HepG2 (cell line): ENCODE measurements around the gene GTF2E1. TPM values are rescaled to one million over a fixed set of nuclear protein-coding genes. Genes with fewer than 3 reads are reported as not detected.

Experiments
- AHR ChIP-seq: IDR thresholded peaks from 2 replicates; pipeline ENCODE4 v1.6.1; 2018; ENCODE audit warnings: missing genetic modification reagents, missing compliant biosample characterization
- ATF7-NPFF ChIP-seq: sonication (generic); formaldehyde crosslinking; IDR thresholded peaks from 2 replicates; pipeline ENCODE4 v1.8.1; 2023; ENCODE audit warnings: mild to moderate bottlenecking, low read depth, missing genetic modification reagents, moderate library complexity
- CREB1 ChIP-seq, 2 experiments: fragments of 450-650 bp in 1 of 2; IDR thresholded peaks; 2 replicates each; pipeline ENCODE4 v1.6.1; 2016 to 2017; ENCODE audit warnings: control low read depth in 1 of 2, mild to moderate bottlenecking in 1 of 2, missing compliant biosample characterization in 1 of 2, missing genetic modification characterization in 1 of 2
- EP300 ChIP-seq, 3 experiments: sonication (generic) in 1 of 3; formaldehyde crosslinking in 1 of 3; IDR thresholded peaks; 2 replicates each; pipeline versions ENCODE4 v1.5.1 to v1.6.1; 2011 to 2020; ENCODE audit warnings: low read depth in 2 of 3, low read length in 2 of 3, borderline replicate concordance in 1 of 3, improper control_type of control experiment in 1 of 3, mild to moderate bottlenecking in 1 of 3, missing genetic modification reagents in 1 of 3, moderate library complexity in 1 of 3
- HHEX ChIP-seq: IDR thresholded peaks from 2 replicates; pipeline ENCODE4 v1.6.1; 2016; ENCODE audit warnings: control low read depth
- NFYC ChIP-seq: IDR thresholded peaks from 2 replicates; pipeline ENCODE4 v1.6.1; 2016; ENCODE audit warnings: missing genetic modification reagents, missing compliant biosample characterization
- PHF20 ChIP-seq: sonication (generic); formaldehyde crosslinking; IDR thresholded peaks from 2 replicates; pipeline ENCODE4 v1.5.0; 2020; ENCODE audit warnings: mild to moderate bottlenecking, missing genetic modification reagents
- PITX1 ChIP-seq: sonication (generic); formaldehyde crosslinking; IDR thresholded peaks from 2 replicates; pipeline ENCODE4 v1.5.1; 2020; ENCODE audit warnings: mild to moderate bottlenecking, missing genetic modification reagents
- RNF2 ChIP-seq: fragments of 450-650 bp; conservative IDR thresholded peaks from 2 replicates; pipeline ENCODE4 v1.6.1; 2016; ENCODE audit warnings: low read depth
- SIN3A ChIP-seq: IDR thresholded peaks from 2 replicates; pipeline ENCODE4 v1.6.1; 2011; ENCODE audit warnings: low read depth, mild to moderate bottlenecking, control low read depth, low read length, borderline replicate concordance
- SRSF9 ChIP-seq: fragments of 200-400 bp; formaldehyde crosslinking; IDR thresholded peaks from 2 replicates; pipeline ENCODE4 v1.6.1; 2018; ENCODE audit warnings: borderline replicate concordance, mild to moderate bottlenecking, low read depth, low read length; ENCODE audit not compliant: insufficient read depth, poor library complexity, severe bottlenecking
- TFDP2 ChIP-seq: sonication (generic); formaldehyde crosslinking; IDR thresholded peaks from 2 replicates; pipeline ENCODE4 v1.4.0; 2020; ENCODE audit warnings: missing genetic modification reagents
- THAP11 ChIP-seq: IDR thresholded peaks from 2 replicates; pipeline ENCODE4 v1.6.1; 2016; ENCODE audit warnings: missing biosample characterization, missing genetic modification reagents
- ZSCAN22 ChIP-seq: sonication (generic); formaldehyde crosslinking; IDR thresholded peaks from 2 replicates; pipeline ENCODE4 v1.4.0; 2020; ENCODE audit warnings: mild to moderate bottlenecking, missing genetic modification reagents
- polyA plus RNA-seq, 8 experiments: library from polyadenylated mRNA; depleted of rRNA in 3 of 8; stranded (reverse) in 7 of 8; unstranded in 1 of 8; fragments of >200 nt; fragmentation: Illumina TruSeq in 4 of 8; extraction: Trizol in 4 of 8; gene quantifications; 2 replicates each; pipeline versions ENCODE4 v1.2.1 to v1.2.3, GENCODE V29; 2011 to 2016; ENCODE audit warnings: low read depth in 4 of 8, missing spikeins in 1 of 8, mixed read lengths in 1 of 8; ENCODE audit not compliant: insufficient read depth in 1 of 8
- total RNA-seq, 5 experiments: library from RNA; depleted of rRNA; stranded (reverse); fragments of >200 nt; fragmentation: Illumina TruSeq; extraction: Trizol; gene quantifications; 2 replicates each; pipeline ENCODE4 v1.2.3, GENCODE V29; 2016; ENCODE audit warnings: low read depth in 1 of 5
- TF ChIP-seq, protein P1 (sequence below): sonication (generic); formaldehyde crosslinking; IDR thresholded peaks from 2 replicates; pipeline ENCODE4 v1.5.1; 2020; ENCODE audit warnings: mild to moderate bottlenecking, moderate library complexity, missing genetic modification reagents
- TF ChIP-seq, protein P2 (sequence below): sonication (generic); formaldehyde crosslinking; conservative IDR thresholded peaks from 2 replicates; pipeline ENCODE4 v1.4.0; 2020; ENCODE audit warnings: missing genetic modification reagents

The GTF2E1 gene
- total and polyA plus RNA-seq, 2 of the 13 experiments (the other 11 are each of a cell fraction or from before 2014, with no cell fraction given), result 7.7 to 21.5 TPM

DNA sequence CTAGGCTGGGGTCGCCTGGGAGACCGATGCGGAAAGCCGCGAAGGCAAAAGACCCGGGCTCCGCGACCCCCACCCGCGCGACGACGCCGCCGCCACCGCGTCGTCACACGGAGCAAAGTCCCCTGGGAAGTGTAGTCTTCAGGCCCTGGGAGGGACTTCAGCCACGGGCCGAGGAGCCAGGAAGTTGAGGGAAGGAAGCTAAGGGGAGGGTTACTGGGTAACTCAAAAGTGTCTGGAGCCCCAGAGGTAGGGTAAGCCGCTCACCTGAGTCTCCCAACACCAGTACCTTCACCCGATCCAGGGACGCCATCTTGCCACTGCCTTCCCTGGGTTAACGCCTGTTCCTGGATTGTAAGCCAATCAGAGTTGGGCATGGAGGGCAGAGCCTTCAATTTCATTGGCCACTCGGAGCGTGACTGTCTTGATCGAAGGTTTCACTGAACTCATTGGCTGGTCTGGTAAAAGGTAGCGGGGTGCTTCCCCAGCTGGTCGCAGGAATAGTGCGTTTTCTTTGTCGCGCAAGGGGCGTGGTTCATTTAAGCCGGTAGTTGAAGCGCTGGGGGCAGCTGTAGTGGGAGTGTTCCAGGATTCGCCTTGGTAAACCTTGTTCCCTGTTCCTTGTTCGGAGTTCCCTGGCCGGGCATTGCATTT, at the start of gene GTF2E1, which contains the start of gene RABL3 (continued):
- peak; percentile 87 for TF ChIP-seq PHF20 (CRISPR knock-in tag)
- TF ChIP-seq, protein P1, sequence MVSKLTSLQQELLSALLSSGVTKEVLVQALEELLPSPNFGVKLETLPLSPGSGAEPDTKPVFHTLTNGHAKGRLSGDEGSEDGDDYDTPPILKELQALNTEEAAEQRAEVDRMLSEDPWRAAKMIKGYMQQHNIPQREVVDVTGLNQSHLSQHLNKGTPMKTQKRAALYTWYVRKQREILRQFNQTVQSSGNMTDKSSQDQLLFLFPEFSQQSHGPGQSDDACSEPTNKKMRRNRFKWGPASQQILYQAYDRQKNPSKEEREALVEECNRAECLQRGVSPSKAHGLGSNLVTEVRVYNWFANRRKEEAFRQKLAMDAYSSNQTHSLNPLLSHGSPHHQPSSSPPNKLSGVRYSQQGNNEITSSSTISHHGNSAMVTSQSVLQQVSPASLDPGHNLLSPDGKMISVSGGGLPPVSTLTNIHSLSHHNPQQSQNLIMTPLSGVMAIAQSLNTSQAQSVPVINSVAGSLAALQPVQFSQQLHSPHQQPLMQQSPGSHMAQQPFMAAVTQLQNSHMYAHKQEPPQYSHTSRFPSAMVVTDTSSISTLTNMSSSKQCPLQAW (CRISPR knock-in tag), result peak; percentile 61; the same call in 1 of the 2 replicates
- TF ChIP-seq CREB1 (IDR thresholded peaks at IDR 0.05), result peak; percentile 96
- TF ChIP-seq CREB1 (CRISPR knock-in tag; IDR thresholded peaks at IDR 0.05), result peak; percentile 99
- peak; percentile 29; the same call in 1 of the 2 replicates for TF ChIP-seq PITX1 (CRISPR knock-in tag)
- peak; percentile 97 for TF ChIP-seq THAP11
- no peak for TF ChIP-seq SRSF9
- TF ChIP-seq ATF7-NPFF (CRISPR knock-in tag), result no peak
- TF ChIP-seq, protein P2, sequence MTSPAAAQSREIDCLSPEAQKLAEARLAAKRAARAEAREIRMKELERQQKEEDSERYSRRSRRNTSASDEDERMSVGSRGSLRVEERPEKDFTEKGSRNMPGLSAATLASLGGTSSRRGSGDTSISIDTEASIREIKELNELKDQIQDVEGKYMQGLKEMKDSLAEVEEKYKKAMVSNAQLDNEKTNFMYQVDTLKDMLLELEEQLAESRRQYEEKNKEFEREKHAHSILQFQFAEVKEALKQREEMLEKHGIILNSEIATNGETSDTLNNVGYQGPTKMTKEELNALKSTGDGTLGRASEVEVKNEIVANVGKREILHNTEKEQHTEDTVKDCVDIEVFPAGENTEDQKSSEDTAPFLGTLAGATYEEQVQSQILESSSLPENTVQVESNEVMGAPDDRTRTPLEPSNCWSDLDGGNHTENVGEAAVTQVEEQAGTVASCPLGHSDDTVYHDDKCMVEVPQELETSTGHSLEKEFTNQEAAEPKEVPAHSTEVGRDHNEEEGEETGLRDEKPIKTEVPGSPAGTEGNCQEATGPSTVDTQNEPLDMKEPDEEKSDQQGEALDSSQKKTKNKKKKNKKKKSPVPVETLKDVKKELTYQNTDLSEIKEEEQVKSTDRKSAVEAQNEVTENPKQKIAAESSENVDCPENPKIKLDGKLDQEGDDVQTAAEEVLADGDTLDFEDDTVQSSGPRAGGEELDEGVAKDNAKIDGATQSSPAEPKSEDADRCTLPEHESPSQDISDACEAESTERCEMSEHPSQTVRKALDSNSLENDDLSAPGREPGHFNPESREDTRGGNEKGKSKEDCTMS (CRISPR knock-in tag), result no peak
- TF ChIP-seq TFDP2, result peak; percentile 54
- TF ChIP-seq RNF2, result 0 out of 2 replicates have a peak, but pooled peaks have one; percentile 18
- TF ChIP-seq HHEX (CRISPR knock-in tag), result no peak
- TF ChIP-seq NFYC (CRISPR knock-in tag), result peak; percentile 94
- no peak for TF ChIP-seq ZSCAN22 (CRISPR knock-in tag)
- TF ChIP-seq SIN3A, result peak; percentile 96
- TF ChIP-seq EP300 (IDR thresholded peaks at IDR 0.05; ENCODE audit: low read depth in 2 of 2, low read length in 2 of 2), result 0 out of 4 replicates have a peak, but pooled peaks of 1 of the 2 experiments have one; percentile 11
- no peak for TF ChIP-seq EP300 (CRISPR knock-in tag; IDR thresholded peaks at IDR 0.05; ENCODE audit: borderline replicate concordance)
- TF ChIP-seq AHR, result peak; percentile 22; the same call in 1 of the 2 replicates
